ENCODE results near the gene B4GALNT4.
A peak's percentile ranks its signal among the peaks of the same experiment; 100 is the strongest.
"Not testable (repeated sequence)": the region's sequence is repeated elsewhere in the genome, so short reads cannot be mapped to it uniquely, and the experiment has no call there.

The B4GALNT4 gene

GRCh38 chr11:336659-337198 is 32.6 kb upstream of the B4GALNT4 start:
- no peak for DNase-seq

GRCh38 chr11:337711-338110 is 31.6 kb upstream of the B4GALNT4 start:
- DNase-seq: no peak

- no peak for DNase-seq
Measured at GRCh38 chr11:339963-340362, 29.3 kb upstream of the B4GALNT4 start.

DNA sequence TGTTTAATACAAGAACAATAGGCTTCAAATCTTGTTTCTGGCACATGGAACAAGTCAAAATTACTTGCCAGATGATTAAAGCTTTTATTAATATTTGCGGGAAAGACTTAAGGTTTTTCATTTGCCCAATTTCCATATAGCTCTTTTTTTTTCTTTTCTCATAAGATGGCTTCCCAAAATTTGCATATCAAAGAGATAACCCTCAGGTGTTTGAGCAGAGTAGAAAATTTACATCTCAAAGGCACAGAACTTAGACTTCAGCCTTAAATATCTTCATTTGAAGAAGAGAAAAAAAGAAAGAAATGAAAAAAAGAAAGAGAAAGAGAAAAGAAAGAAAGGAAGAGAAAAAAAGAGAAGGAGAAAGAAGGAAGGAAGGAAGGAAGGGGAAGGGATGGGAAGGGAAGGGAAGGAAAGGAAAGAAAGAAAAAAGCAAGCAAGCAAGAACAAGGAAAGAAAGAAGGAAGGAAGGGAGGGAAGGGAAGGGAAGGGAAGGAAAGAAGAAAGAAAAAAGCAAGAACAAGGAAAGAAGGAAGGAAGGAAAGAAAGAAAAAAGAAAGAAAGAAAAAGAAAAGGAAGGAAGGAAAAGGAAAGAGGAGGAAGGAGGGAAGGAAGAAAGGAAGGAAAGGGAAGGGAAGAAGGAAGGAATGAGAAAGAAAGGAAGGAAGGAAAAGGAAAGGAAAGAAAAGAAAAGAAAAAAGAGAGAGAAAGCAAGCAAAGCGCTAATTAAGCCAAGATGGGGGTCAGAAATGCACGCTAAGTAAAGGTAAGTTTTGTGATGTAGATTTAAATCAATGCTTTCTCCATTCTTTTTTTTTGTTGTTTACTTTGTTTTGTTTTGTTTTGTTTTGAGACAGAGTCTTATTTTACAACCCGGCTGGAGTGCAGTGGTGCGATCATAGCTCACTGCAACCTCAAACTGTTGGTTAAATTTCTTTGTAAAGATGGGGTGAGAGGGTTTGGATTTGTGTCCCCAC is 28.5 kb upstream of the B4GALNT4 start:
- no peak for DNase-seq

DNA sequence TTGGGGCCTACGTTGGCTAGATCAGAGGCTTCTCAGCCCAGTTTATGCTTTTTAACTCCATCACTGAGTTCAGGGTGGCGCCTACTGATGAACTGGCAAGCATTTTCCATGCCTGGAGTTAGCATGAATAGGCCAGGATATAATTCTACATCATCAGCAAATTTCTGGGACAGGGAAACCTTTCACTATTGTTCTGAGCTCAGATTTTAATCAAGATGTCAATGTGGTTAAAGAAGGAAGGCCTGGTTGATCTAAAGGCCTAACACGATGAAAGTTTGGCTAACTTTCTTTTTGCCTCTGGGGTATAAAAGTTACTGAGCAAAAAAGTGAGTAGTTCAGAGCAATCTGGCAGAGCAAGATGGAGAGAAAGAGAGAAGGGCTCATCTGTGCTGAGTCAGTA is 27.0 kb upstream of the B4GALNT4 start:
- peak in 1 of 5 experiments; percentile 51 for DNase-seq

DNA sequence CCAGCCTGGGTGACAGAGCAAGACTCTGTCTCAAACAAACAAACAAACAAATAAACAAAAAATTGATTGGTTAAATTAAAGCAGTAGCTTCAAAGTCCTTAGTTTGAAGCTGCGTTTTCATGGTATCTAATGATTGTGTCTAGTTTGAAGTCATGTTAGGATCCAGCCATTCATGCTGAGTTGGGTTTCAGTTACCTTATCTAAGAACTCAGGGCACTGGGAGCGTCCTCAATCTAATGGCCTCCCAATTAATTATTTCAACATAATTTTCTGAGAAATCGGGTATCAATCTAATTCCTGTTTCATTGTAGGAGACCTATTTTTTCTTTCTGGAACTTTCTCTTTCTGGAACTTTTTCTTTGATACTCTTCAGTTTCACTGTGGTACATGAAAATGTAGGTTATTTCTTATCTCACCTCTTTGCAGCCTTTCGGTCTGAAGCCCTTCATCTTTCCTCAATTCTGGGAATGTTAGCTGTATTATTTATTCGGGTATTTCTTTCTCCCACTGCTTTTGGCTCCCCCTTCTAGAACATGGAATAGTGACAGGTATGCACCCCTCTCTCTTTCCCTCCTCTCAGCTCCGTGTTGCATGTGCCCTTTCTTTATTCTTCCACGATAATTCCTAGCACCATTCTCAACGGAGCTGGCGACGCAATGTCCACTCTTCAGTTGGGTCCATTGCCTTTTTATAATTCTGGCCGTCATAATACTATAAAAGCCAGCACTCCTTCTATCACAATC is 24.3 kb upstream of the B4GALNT4 start:
- no peak for DNase-seq

DNA sequence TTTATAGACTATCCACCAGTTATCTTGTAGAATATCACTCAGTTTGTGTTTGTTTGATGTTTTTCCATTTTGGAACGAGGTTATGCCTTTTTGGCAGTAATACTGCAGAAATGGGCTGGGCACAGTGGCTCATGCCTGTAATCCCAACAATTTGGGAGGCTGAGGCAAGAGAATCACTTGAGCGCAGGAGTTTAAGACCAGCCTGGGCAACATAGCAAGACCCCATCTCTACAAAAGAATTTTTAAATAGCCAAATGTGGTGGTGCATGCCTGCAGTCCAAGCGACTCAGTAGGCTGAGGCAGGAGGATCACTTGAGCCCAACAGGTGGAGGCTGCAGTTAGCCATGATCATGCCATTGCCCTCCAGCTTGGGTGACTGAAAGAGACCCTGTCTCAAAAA is 22.8 kb upstream of the B4GALNT4 start:
- DNase-seq: no peak

DNA sequence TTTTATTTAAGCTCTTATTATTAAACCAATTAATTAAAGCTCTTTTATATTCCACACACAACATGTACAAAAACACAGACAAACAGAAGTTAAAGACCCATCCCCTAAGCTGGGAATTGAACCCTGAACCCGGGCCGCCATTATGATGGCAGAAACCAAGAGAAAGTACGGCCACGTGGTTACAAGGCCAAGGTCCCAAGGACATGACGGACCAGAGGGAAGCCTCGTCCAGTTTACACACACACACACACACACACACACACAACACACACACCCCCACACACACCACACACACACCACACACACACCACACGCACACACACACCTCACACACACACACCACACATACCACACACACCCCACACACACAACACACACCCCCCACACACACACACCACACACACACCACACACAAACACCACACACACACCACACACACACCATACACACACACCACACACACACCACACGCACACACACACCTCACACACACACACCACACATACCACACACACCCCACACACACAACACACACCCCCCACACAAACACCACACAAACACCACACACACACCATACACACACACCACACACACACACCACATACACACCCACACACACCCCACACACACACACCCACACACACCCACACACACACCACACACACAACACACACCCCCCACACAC is 19.9 kb upstream of the B4GALNT4 start:
- DNase-seq: not testable (repeated sequence)

GRCh38 chr11:350033-350722 is 19.1 kb upstream of the B4GALNT4 start:
- not testable (repeated sequence) for DNase-seq

DNA sequence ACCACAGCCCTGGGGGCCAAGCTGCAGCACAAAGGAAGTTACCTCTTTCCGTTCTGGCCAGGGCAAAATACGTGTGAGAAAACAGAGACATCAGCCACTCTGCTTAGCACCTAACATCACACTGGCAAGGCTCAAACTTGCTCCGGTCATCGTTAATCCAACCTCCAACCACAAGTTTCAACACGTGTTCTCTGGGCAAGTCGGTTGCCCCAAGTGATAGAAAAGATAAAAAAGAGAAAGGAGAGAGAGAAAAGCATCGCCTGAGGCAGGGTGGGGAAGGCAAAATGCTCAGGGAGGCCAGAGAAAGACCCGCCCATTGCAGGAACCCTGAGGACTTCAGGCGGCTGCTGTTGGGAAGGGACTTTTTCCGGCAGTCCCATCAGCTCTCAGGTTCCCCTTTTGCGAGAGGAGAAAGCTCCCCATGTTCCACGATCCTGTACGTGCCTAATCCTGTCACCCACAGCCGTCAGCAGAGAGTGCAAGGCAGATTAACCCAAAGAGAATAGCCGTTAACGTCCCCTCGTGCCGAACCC is 18.5 kb upstream of the B4GALNT4 start:
- no peak for DNase-seq

DNA sequence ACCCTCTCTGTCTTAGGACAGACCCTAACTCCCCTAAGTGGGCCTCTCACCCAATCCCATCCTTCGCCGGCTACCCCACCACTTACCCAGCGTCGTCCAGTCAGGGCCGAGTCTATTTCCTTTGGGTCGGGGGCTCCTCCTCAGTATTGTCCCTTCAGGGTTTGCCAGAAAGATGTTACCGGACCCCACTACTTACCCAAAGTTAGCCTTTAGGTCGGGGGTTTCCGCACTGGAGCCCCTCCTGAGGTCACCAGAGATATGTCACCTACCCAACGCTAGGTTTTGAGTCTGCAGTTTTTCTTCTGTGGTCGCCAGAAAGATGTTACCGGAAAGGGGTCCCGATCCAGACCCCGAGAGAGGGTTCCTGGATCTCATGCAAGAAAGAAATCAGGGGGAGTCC is 17.9 kb upstream of the B4GALNT4 start:
- DNase-seq: no peak

GRCh38 chr11:352456-353031 is 16.8 kb upstream of the B4GALNT4 start:
- DNase-seq: no peak

DNA sequence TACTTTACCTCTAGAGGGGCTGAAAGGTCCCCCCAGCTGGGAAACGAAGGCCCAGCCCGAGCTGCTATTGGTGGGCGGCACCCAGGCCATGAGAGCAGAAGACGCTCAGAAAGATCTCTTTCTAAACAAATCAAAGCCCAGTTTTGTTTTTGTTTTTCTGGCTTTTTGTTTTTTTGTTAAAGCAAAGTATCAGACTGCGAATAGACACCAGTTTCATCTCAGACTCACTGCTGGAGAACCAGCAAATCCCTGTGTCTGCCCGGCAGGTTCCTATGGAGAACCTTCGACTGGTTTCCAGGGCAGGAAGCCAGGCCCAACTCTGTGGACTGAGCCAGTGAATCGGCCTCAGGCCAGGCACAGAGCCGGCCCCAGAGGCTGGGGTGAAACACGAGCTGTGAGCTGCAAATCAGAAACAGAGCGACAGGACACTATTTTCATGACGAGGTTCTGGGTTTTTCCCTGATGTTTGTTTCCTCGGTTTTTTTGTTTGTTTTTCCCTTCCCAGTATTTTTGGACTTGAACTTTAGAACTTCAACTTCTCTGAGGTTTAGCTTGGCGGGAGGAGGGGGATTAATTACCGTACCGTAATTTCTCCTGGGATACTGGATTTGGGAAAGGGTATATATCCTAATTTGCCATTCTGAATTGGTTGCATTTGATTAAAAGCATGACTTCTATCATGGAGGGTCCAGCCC is 16.0 kb upstream of the B4GALNT4 start:
- no peak for DNase-seq

DNA sequence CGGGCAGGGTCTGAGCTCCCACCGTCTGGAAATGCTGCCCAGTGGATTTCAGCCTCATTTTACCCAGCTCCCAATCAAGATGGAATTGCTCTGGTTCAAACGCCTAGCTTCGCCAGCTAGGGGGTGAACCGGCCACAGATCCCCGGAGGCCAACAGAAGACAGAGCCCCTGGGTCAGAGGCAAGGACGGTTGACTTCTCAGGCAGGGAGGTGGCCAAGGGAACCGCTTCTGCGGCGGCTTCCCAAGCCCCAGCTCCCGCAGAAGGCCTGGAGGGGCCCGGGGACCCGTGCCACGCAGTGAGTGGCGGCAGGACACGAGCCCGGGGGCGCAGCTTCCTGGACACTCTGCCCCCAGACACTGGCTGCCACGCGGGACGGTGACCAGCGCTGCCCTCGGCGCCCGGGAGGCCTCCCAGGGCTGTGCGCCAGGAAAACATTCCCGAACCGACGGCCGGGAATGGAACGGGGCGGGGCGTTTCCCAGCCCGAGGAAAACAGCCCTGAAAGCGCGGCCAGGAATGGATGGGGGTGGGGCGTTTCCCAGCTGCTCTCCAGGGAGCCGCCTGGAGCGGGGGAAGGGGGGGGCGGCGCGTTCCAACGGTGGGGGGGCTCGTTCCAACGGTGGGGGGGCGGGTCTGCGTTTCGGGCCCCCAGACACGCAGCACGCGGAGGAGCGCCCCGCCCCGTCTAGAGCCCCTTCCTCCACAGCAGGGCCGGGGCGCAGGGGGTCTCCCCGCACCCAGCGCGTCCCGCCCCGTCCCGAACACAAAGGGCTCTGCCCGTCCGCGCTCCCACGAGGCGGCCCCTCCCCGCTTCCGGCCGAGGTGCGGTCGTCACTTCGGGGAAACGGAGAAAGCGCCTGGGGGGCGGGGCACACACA is 13.5 kb upstream of the B4GALNT4 start:
- DNase-seq: peak; percentile 64 to 89 (median 79)

GRCh38 chr11:356610-357009 is 12.7 kb upstream of the B4GALNT4 start:
- no peak for DNase-seq

DNA sequence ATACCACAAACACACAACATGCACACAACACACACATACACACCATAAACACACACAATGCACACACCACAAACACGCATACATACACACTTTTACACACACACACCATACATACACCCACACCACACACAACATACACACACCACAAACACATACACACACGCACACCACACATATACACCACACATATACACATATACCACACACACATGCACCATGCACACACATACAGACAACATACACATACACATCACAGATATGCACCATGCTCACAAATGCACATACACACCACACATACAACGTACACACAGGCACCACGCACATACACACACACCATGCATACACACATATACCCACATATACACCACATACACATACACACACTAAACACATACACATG is 11.7 kb upstream of the B4GALNT4 start:
- no peak for DNase-seq

- DNase-seq: no peak
Measured at GRCh38 chr11:358129-358800, 11.0 kb upstream of the B4GALNT4 start.

DNA sequence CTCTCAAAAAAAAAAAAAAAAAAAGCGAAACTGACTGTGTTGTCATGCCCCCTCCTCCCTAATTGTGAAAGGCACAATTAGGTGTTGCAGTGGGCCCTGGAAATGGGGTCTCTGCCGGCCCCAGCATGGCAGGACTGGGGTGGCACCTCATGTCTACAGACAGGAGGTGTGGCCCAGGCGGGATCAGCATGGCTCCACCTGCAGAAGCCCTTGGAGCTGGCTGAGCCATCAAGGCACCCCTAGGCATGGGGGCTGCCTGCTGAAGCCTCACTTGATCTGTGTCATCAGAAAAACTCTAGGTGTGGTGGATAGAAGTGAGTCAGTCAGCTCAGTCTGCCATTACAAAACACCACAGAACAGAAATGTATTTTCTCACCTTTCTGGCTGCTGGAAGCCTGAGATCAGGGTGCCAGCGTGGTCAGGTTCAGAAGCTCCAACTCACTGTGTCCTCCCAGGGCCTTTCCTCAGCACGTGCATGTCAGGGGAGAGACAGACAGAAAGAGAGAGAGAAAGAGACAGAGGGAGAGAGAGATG is 10.1 kb upstream of the B4GALNT4 start:
- peak in 2 of 5 experiments; percentile 25 to 64 for DNase-seq

All from T-helper 2 cell (primary cell).